ENCODE results near the gene CADPS2.

The CADPS2 gene

GRCh38 chr7:122864838-122865237 is 21.4 kb downstream of the CADPS2 start:
- no peak for DNase-seq (ENCODE audit: low spot score)
- TF ChIP-seq CTCF (conservative IDR thresholded peaks at IDR 0.05; ENCODE audit: low read depth) = no peak
- no peak overlapping the region for H3K27ac ChIP-seq
- POLR2A ChIA-PET (ENCODE audit: low non-redundant PET) = no interaction called here
- CTCF ChIA-PET = no interaction called here

GRCh38 chr7:122864016-122864415 is 22.2 kb downstream of the CADPS2 start:
- ChIA-PET POLR2A (ENCODE audit: low non-redundant PET) (no interaction called here), CTCF (interaction anchor here (0.6 kb wide), 1 partner anchor 203 kb away, joined by 4 read pairs; no protein-coding TSS in a partner anchor)
- TF ChIP-seq CTCF (conservative IDR thresholded peaks at IDR 0.05; ENCODE audit: low read depth) = no peak
- no peak overlapping the region for H3K27ac ChIP-seq
- DNase-seq (ENCODE audit: low spot score) = no peak

- no peak overlapping the region for H3K27ac ChIP-seq
- no peak for DNase-seq (ENCODE audit: low spot score)
- POLR2A ChIA-PET (ENCODE audit: low non-redundant PET) = no interaction called here
- TF ChIP-seq CTCF (conservative IDR thresholded peaks at IDR 0.05; ENCODE audit: low read depth) = no peak
- CTCF ChIA-PET = no interaction called here
These were observed 27.9 kb downstream of the CADPS2 start for GRCh38 chr7:122858320-122858719.

- no peak overlapping the region for H3K27ac ChIP-seq
- TF ChIP-seq CTCF (conservative IDR thresholded peaks at IDR 0.05; ENCODE audit: low read depth) = no peak
- DNase-seq (ENCODE audit: low spot score) = no peak
- POLR2A ChIA-PET (ENCODE audit: low non-redundant PET) = no interaction called here
- CTCF ChIA-PET = no interaction called here
These were observed 35.7 kb downstream of the CADPS2 start for GRCh38 chr7:122850528-122850927.

- ChIA-PET CTCF (interaction anchor here (0.6 kb wide), 1 partner anchor 1134 kb away, joined by 5 read pairs; no protein-coding TSS in a partner anchor), POLR2A (ENCODE audit: low non-redundant PET) (no interaction called here)
- H3K27ac ChIP-seq = no peak overlapping the region
- no peak for DNase-seq (ENCODE audit: low spot score)
- no peak for TF ChIP-seq CTCF (conservative IDR thresholded peaks at IDR 0.05; ENCODE audit: low read depth)
These were observed 36.3 kb downstream of the CADPS2 start for GRCh38 chr7:122849957-122850328.

GRCh38 chr7:122849322-122849956 is 36.8 kb downstream of the CADPS2 start:
- no peak for TF ChIP-seq CTCF (conservative IDR thresholded peaks at IDR 0.05; ENCODE audit: low read depth)
- ChIA-PET POLR2A (ENCODE audit: low non-redundant PET) (no interaction called here), CTCF (interaction anchor here (0.6 kb wide), 1 partner anchor 1134 kb away, joined by 5 read pairs; no protein-coding TSS in a partner anchor)
- no peak for DNase-seq (ENCODE audit: low spot score)
- H3K27ac ChIP-seq = no peak overlapping the region
